ENCODE results near the gene ITPR3.

Gene ITPR3

GRCh38 chr6:33692760-33693158, 71.6 kb downstream of the ITPR3 start:
- DNase-seq (ENCODE audit: low read depth in 1 of 2, low spot score in 1 of 2), result no peak

GRCh38 chr6:33693186-33694105, 72.3 kb downstream of the ITPR3 start:
- no peak for DNase-seq (ENCODE audit: low read depth in 1 of 2, low spot score in 1 of 2)
- in situ Hi-C loops (cut with HindIII; ENCODE audit: low pct_unique_long_range_greater_than_20kb, low sequenced_read_pairs), result no loop called here
- no peak for TF ChIP-seq JUND (IDR thresholded peaks at IDR 0.05; ENCODE audit: low read depth)

More at GRCh38 chr6:33692760-33693158, 71.6 kb downstream of the ITPR3 start:
- no peak for TF ChIP-seq JUND (IDR thresholded peaks at IDR 0.05; ENCODE audit: low read depth)
- in situ Hi-C loops (cut with HindIII; ENCODE audit: low pct_unique_long_range_greater_than_20kb, low sequenced_read_pairs), result no loop called here

GRCh38 chr6:33694401-33694931, 73.3 kb downstream of the ITPR3 start:
- TF ChIP-seq JUND (IDR thresholded peaks at IDR 0.05; ENCODE audit: low read depth), result no peak
- DNase-seq (ENCODE audit: low read depth in 1 of 2, low spot score in 1 of 2), result no peak
- in situ Hi-C loops (cut with HindIII; ENCODE audit: low pct_unique_long_range_greater_than_20kb, low sequenced_read_pairs), result no loop called here

GRCh38 chr6:33694977-33695376, 73.9 kb downstream of the ITPR3 start:
- no peak for DNase-seq (ENCODE audit: low read depth in 1 of 2, low spot score in 1 of 2)
- in situ Hi-C loops (cut with HindIII; ENCODE audit: low pct_unique_long_range_greater_than_20kb, low sequenced_read_pairs), result no loop called here
- TF ChIP-seq JUND (IDR thresholded peaks at IDR 0.05; ENCODE audit: low read depth), result no peak

- in situ Hi-C loops (cut with HindIII; ENCODE audit: low pct_unique_long_range_greater_than_20kb, low sequenced_read_pairs), result no loop called here
- no peak for TF ChIP-seq JUND (IDR thresholded peaks at IDR 0.05; ENCODE audit: low read depth)
- DNase-seq (ENCODE audit: low read depth in 1 of 2, low spot score in 1 of 2), result no peak
These were observed 74.3 kb downstream of the ITPR3 start for GRCh38 chr6:33695451-33695887.

GRCh38 chr6:33696076-33696475, 75.0 kb downstream of the ITPR3 start:
- no peak for TF ChIP-seq JUND (IDR thresholded peaks at IDR 0.05; ENCODE audit: low read depth)
- DNase-seq (ENCODE audit: low read depth in 1 of 2, low spot score in 1 of 2), result no peak
- in situ Hi-C loops (cut with HindIII; ENCODE audit: low pct_unique_long_range_greater_than_20kb, low sequenced_read_pairs), result no loop called here

GRCh38 chr6:33696548-33697518, 75.7 kb downstream of the ITPR3 start:
- TF ChIP-seq JUND (IDR thresholded peaks at IDR 0.05; ENCODE audit: low read depth), result no peak
- in situ Hi-C loops (cut with HindIII; ENCODE audit: low pct_unique_long_range_greater_than_20kb, low sequenced_read_pairs), result no loop called here
- DNase-seq (ENCODE audit: low read depth in 1 of 2, low spot score in 1 of 2), result no peak

- no peak for DNase-seq (ENCODE audit: low read depth in 1 of 2, low spot score in 1 of 2)
- in situ Hi-C loops (cut with HindIII; ENCODE audit: low pct_unique_long_range_greater_than_20kb, low sequenced_read_pairs), result no loop called here
- TF ChIP-seq JUND (IDR thresholded peaks at IDR 0.05; ENCODE audit: low read depth), result no peak
These were observed 76.7 kb downstream of the ITPR3 start for GRCh38 chr6:33697845-33698244.

GRCh38 chr6:33698494-33698893, 77.4 kb downstream of the ITPR3 start:
- in situ Hi-C loops (cut with HindIII; ENCODE audit: low pct_unique_long_range_greater_than_20kb, low sequenced_read_pairs), result no loop called here
- no peak for DNase-seq (ENCODE audit: low read depth in 1 of 2, low spot score in 1 of 2)
- no peak for TF ChIP-seq JUND (IDR thresholded peaks at IDR 0.05; ENCODE audit: low read depth)

GRCh38 chr6:33699131-33699530, 78.0 kb downstream of the ITPR3 start:
- no peak for DNase-seq (ENCODE audit: low read depth in 1 of 2, low spot score in 1 of 2)
- no peak for TF ChIP-seq JUND (IDR thresholded peaks at IDR 0.05; ENCODE audit: low read depth)
- in situ Hi-C loops (cut with HindIII; ENCODE audit: low pct_unique_long_range_greater_than_20kb, low sequenced_read_pairs), result no loop called here

GRCh38 chr6:33699739-33700138, 78.6 kb downstream of the ITPR3 start:
- no peak for DNase-seq (ENCODE audit: low read depth in 1 of 2, low spot score in 1 of 2)
- TF ChIP-seq JUND (IDR thresholded peaks at IDR 0.05; ENCODE audit: low read depth), result no peak
- in situ Hi-C loops (cut with HindIII; ENCODE audit: low pct_unique_long_range_greater_than_20kb, low sequenced_read_pairs), result no loop called here

GRCh38 chr6:33700391-33701050, 79.4 kb downstream of the ITPR3 start:
- in situ Hi-C loops (cut with HindIII; ENCODE audit: low pct_unique_long_range_greater_than_20kb, low sequenced_read_pairs), result no loop called here
- peak; percentile 45 to 83 for DNase-seq (ENCODE audit: low read depth in 1 of 2, low spot score in 1 of 2)
- TF ChIP-seq JUND (IDR thresholded peaks at IDR 0.05; ENCODE audit: low read depth), result no peak

All from T47D (cell line).